Fibroblast of lung (primary cell): ENCODE measurements around the gene CWH43. TPM values are rescaled to one million over a fixed set of nuclear protein-coding genes. Genes with fewer than 3 reads are reported as not detected.
"Not testable (repeated sequence)": the region's sequence is repeated elsewhere in the genome, so short reads cannot be mapped to it uniquely, and the experiment has no call there.

Experiments
- DNase-seq, 2 donors: peaks; one replicate each; pipeline versions ENCODE4 v3.0.0 to v3.0.0-alpha.2; 2010; ENCODE audit warnings: low read depth in 2 of 2
- H2AFZ ChIP-seq: 2 replicates; pipeline ENCODE4 v1.5.1; 2012; ENCODE audit warnings: low read length, control low read depth, inconsistent platforms
- H3K27ac ChIP-seq: 2 replicates; pipeline ENCODE4 v1.5.1; 2011; ENCODE audit warnings: low read length, control low read depth; ENCODE audit not compliant: insufficient read depth
- H3K27me3 ChIP-seq: 2 replicates; pipeline ENCODE4 v1.5.1; 2011; ENCODE audit warnings: mild to moderate bottlenecking, low read length; ENCODE audit not compliant: control insufficient read depth, insufficient read depth
- H3K36me3 ChIP-seq: 2 replicates; pipeline ENCODE4 v1.5.1; 2011; ENCODE audit warnings: low read length; ENCODE audit not compliant: control insufficient read depth, insufficient read depth
- H3K4me1 ChIP-seq: 2 replicates; pipeline ENCODE4 v1.5.1; 2011; ENCODE audit warnings: low read length; ENCODE audit not compliant: control insufficient read depth, insufficient read depth; ENCODE audit errors: extremely low read depth
- H3K4me2 ChIP-seq: 2 replicates; pipeline ENCODE4 v1.5.1; 2011; ENCODE audit warnings: low read length, control low read depth; ENCODE audit not compliant: insufficient read depth; ENCODE audit errors: extremely low read depth
- H3K4me3 ChIP-seq, 4 experiments: fragments of 200-600 bp in 1 of 4; sonication (generic) in 1 of 4; replicated peaks in 1 of 4; 2 replicates each; pipeline ENCODE4 v1.5.1; 2011 to 2016; ENCODE audit warnings: low read length in 4 of 4, low read depth in 3 of 4, mild to moderate bottlenecking in 3 of 4, control low read depth in 2 of 4, inconsistent platforms in 1 of 4, mixed read lengths in 1 of 4; ENCODE audit not compliant: insufficient read depth in 1 of 4; ENCODE audit errors: control extremely low read depth in 1 of 4
- H3K79me2 ChIP-seq: 2 replicates; pipeline ENCODE4 v1.5.1; 2012; ENCODE audit warnings: mild to moderate bottlenecking, low read length, inconsistent platforms; ENCODE audit not compliant: control insufficient read depth, insufficient read depth
- H3K9ac ChIP-seq: 2 replicates; pipeline ENCODE4 v1.5.1; 2011; ENCODE audit warnings: mild to moderate bottlenecking, low read length, control low read depth; ENCODE audit not compliant: insufficient read depth
- H3K9me3 ChIP-seq: 2 replicates; pipeline ENCODE4 v1.5.1; 2012; ENCODE audit warnings: low read depth, low read length; ENCODE audit not compliant: control insufficient read depth, insufficient read depth
- H4K20me1 ChIP-seq: 2 replicates; pipeline ENCODE4 v1.5.1; 2011; ENCODE audit warnings: low read length; ENCODE audit not compliant: control insufficient read depth, insufficient read depth; ENCODE audit errors: extremely low read depth
- polyA plus RNA-seq, 2 donors: library from polyadenylated mRNA; depleted of rRNA in 1 of 2; stranded (reverse) in 1 of 2; unstranded in 1 of 2; fragments of >200 nt; gene quantifications; 2 replicates each; pipeline ENCODE4 v1.2.1, GENCODE V29; 2011 to 2012; ENCODE audit warnings: missing spikeins in 1 of 2
- total RNA-seq: library from RNA; depleted of rRNA; stranded (reverse); fragments of >200 nt; gene quantifications from 2 replicates; pipeline ENCODE4 v1.2.1, GENCODE V29; 2014

CWH43 gene
- total and polyA plus RNA-seq, 2 donors (not counting 1 experiment from before 2014, with no cell fraction given) = not detected

- not testable (repeated sequence) for H3K79me2 ChIP-seq, H3K27ac ChIP-seq, H3K9ac ChIP-seq, H3K9me3 ChIP-seq, H3K4me3 ChIP-seq, H3K27me3 ChIP-seq, H3K36me3 ChIP-seq, H3K4me2 ChIP-seq, H3K4me1 ChIP-seq, H4K20me1 ChIP-seq, H2AFZ ChIP-seq
- DNase-seq = peak in 1 of 2 donors; percentile 37
Measured at GRCh38 chr4:49102344-49102898, 116.3 kb downstream of the CWH43 start.

- not testable (repeated sequence) for H3K9me3 ChIP-seq, H4K20me1 ChIP-seq, H2AFZ ChIP-seq, H3K4me2 ChIP-seq, H3K27me3 ChIP-seq, DNase-seq, H3K4me3 ChIP-seq, H3K4me1 ChIP-seq, H3K27ac ChIP-seq, H3K9ac ChIP-seq, H3K36me3 ChIP-seq, H3K79me2 ChIP-seq
Measured at GRCh38 chr4:49103436-49104136, 117.5 kb downstream of the CWH43 start.

- not testable (repeated sequence) for H3K79me2 ChIP-seq, H3K27ac ChIP-seq, H3K27me3 ChIP-seq, H2AFZ ChIP-seq, H3K9ac ChIP-seq, H3K4me1 ChIP-seq, H3K9me3 ChIP-seq, H3K4me3 ChIP-seq, H4K20me1 ChIP-seq, H3K36me3 ChIP-seq, H3K4me2 ChIP-seq
- DNase-seq = peak in 1 of 2 donors; percentile 38
Measured at GRCh38 chr4:49104231-49104930, 118.3 kb downstream of the CWH43 start.

- not testable (repeated sequence) for H3K9ac ChIP-seq, H3K27me3 ChIP-seq, H3K4me3 ChIP-seq, H3K4me1 ChIP-seq, H3K79me2 ChIP-seq, H3K4me2 ChIP-seq, H4K20me1 ChIP-seq, H3K27ac ChIP-seq, H3K9me3 ChIP-seq, H2AFZ ChIP-seq, H3K36me3 ChIP-seq
- peak in 1 of 2 donors; percentile 36 for DNase-seq
Measured at GRCh38 chr4:49105248-49105904, 119.3 kb downstream of the CWH43 start.

GRCh38 chr4:49107262-49107661 lies 121.2 kb downstream of the CWH43 start:
- H4K20me1 ChIP-seq, H3K36me3 ChIP-seq, H3K9me3 ChIP-seq, H3K4me1 ChIP-seq, H3K4me2 ChIP-seq, H2AFZ ChIP-seq, H3K27me3 ChIP-seq, H3K4me3 ChIP-seq, H3K79me2 ChIP-seq, H3K27ac ChIP-seq, H3K9ac ChIP-seq: not testable (repeated sequence)
- DNase-seq = peak; percentile 50 to 72

- not testable (repeated sequence) for H3K9ac ChIP-seq, DNase-seq
Measured at GRCh38 chr4:49108183-49108978, 122.3 kb downstream of the CWH43 start.

More at GRCh38 chr4:49108183-49108978, 122.3 kb downstream of the CWH43 start:
- not testable (repeated sequence) for H3K27me3 ChIP-seq, H2AFZ ChIP-seq, H3K9me3 ChIP-seq, H3K27ac ChIP-seq, H3K4me1 ChIP-seq, H3K4me3 ChIP-seq, H3K79me2 ChIP-seq, H4K20me1 ChIP-seq, H3K4me2 ChIP-seq, H3K36me3 ChIP-seq
